Measurements from ENCODE around the gene ZCCHC14. TPM values are rescaled to one million over a fixed set of nuclear protein-coding genes. Genes with fewer than 3 reads are reported as not detected.
"Not testable (repeated sequence)": the region's sequence is repeated elsewhere in the genome, so short reads cannot be mapped to it uniquely, and the experiment has no call there.

Gene ZCCHC14
- polyA plus RNA-seq, 1 experiment: 2.7 TPM

GRCh38 chr16:87392821-87393679, 99.8 kb downstream of the ZCCHC14 start:
- peak; percentile 27; the same call in 1 of the 2 replicates for TF ChIP-seq CTCF (IDR thresholded peaks at IDR 0.05; ENCODE audit: insufficient read depth, low read depth, low read length)
- DNase-seq (ENCODE audit: low read depth): no peak
- peak overlapping the region; percentile 46 for H3K4me3 ChIP-seq (ENCODE audit: low read depth, low read length)
- CTCF ChIA-PET: interaction anchor here (0.7 to 3.8 kb wide), 6 partner anchors 66 to 250 kb away, joined by 3 to 27 read pairs (median 4); partner anchors contain the start of gene C16orf95
- POLR2A ChIA-PET: interaction anchor here (1.0 kb wide), 1 partner anchor 243 kb away, joined by 3 read pairs; no protein-coding TSS in a partner anchor
- H3K36me3 ChIP-seq (ENCODE audit: control insufficient read depth, insufficient read depth, low read length): no peaks in the 10 kb centered on the region; the same call in 1 of the 2 replicates
- no peaks in the 10 kb centered on the region for H3K27me3 ChIP-seq (ENCODE audit: control insufficient read depth, insufficient read depth, low read length)

GRCh38 chr16:87391950-87392820, 100.6 kb downstream of the ZCCHC14 start, which contains the start of gene MAP1LC3B:
TSS of gene MAP1LC3B (plus strand) at chr16:87392336. CDS start at chr16:87392428, 92 bp downstream.
- ChIA-PET CTCF (interaction anchor here (0.7 to 3.8 kb wide), 4 partner anchors 68 to 244 kb away, joined by 3 to 27 read pairs (median 4); partner anchors contain the start of gene C16orf95), POLR2A (no interaction called here)
- Histone ChIP-seq H3K4me3 (ENCODE audit: low read depth, low read length) (peak within 1 kb of the TSS; percentile 46), H3K27me3 (ENCODE audit: control insufficient read depth, insufficient read depth, low read length) (no peaks in the 10 kb centered on the region), H3K36me3 (ENCODE audit: control insufficient read depth, insufficient read depth, low read length) (no peaks in the 10 kb centered on the region; the same call in 1 of the 2 replicates)
- no peak for TF ChIP-seq CTCF (IDR thresholded peaks at IDR 0.05; ENCODE audit: insufficient read depth, low read depth, low read length)
- DNase-seq (ENCODE audit: low read depth): peak; percentile 76

GRCh38 chr16:87391324-87391949, 101.4 kb downstream of the ZCCHC14 start:
- TF ChIP-seq CTCF (IDR thresholded peaks at IDR 0.05; ENCODE audit: insufficient read depth, low read depth, low read length): no peak
- ChIA-PET POLR2A (no interaction called here), CTCF (interaction anchor here (1.4 kb wide), 1 partner anchor 827 kb away, joined by 3 read pairs; no protein-coding TSS in a partner anchor)
- DNase-seq (ENCODE audit: low read depth): no peak
- peak overlapping the region; percentile 42 for H3K4me3 ChIP-seq (ENCODE audit: low read depth, low read length)
- no peaks in the 10 kb centered on the region for H3K27me3 ChIP-seq (ENCODE audit: control insufficient read depth, insufficient read depth, low read length)
- no peaks in the 10 kb centered on the region; the same call in 1 of the 2 replicates for H3K36me3 ChIP-seq (ENCODE audit: control insufficient read depth, insufficient read depth, low read length)

GRCh38 chr16:87390641-87391323, 102.0 kb downstream of the ZCCHC14 start:
- no peak for DNase-seq (ENCODE audit: low read depth)
- CTCF ChIA-PET: interaction anchor here (1.4 kb wide), 1 partner anchor 826 kb away, joined by 3 read pairs; no protein-coding TSS in a partner anchor
- POLR2A ChIA-PET: no interaction called here
- Histone ChIP-seq H3K36me3 (ENCODE audit: control insufficient read depth, insufficient read depth, low read length) (no peaks in the 10 kb centered on the region; the same call in 1 of the 2 replicates), H3K4me3 (ENCODE audit: low read depth, low read length) (no peak overlapping the region; the same call in 1 of the 2 replicates), H3K27me3 (ENCODE audit: control insufficient read depth, insufficient read depth, low read length) (no peaks in the 10 kb centered on the region)
- TF ChIP-seq CTCF (IDR thresholded peaks at IDR 0.05; ENCODE audit: insufficient read depth, low read depth, low read length): no peak

GRCh38 chr16:87389914-87390313, 102.9 kb downstream of the ZCCHC14 start:
- CTCF ChIA-PET: interaction anchor here (1.4 kb wide), 1 partner anchor 826 kb away, joined by 3 read pairs; no protein-coding TSS in a partner anchor
- H3K36me3 ChIP-seq (ENCODE audit: control insufficient read depth, insufficient read depth, low read length); POLR2A ChIA-PET; H3K4me3 ChIP-seq (ENCODE audit: low read depth, low read length); DNase-seq (ENCODE audit: low read depth); H3K27me3 ChIP-seq (ENCODE audit: control insufficient read depth, insufficient read depth, low read length): not testable (repeated sequence)

All from BJ (cell line).